H9 (cell line): ENCODE data around the gene DPP6. TPM values are rescaled to one million over a fixed set of nuclear protein-coding genes. Genes with fewer than 3 reads are reported as not detected.

Experiments used
- DNase-seq: peaks from one replicate; pipeline ENCODE4 v3.0.0-alpha.2; 2017
- H2AFZ ChIP-seq: one replicate; pipeline ENCODE4 v1.6.1; 2013; ENCODE audit warnings: mild to moderate bottlenecking, low read length, control low read depth, moderate library complexity
- H2AK5ac ChIP-seq: 2 replicates; pipeline ENCODE4 v1.6.1; 2013; ENCODE audit warnings: low read length, control low read depth, mixed read lengths; ENCODE audit not compliant: insufficient read length
- H2BK120ac ChIP-seq: one replicate; pipeline ENCODE4 v1.6.1; 2013; ENCODE audit warnings: low read depth, mild to moderate bottlenecking, low read length, control low read depth, inconsistent platforms; ENCODE audit not compliant: poor library complexity, severe bottlenecking
- H2BK12ac ChIP-seq: 2 replicates; pipeline ENCODE4 v1.6.1; 2013; ENCODE audit warnings: low read length, control low read depth, mixed read lengths, low read depth; ENCODE audit not compliant: insufficient read length
- H2BK15ac ChIP-seq: 2 replicates; pipeline ENCODE4 v1.6.1; 2013; ENCODE audit warnings: low read depth, low read length, control low read depth
- H2BK20ac ChIP-seq: one replicate; pipeline ENCODE4 v1.6.1; 2013; ENCODE audit warnings: low read depth, mild to moderate bottlenecking, low read length, control low read depth, inconsistent platforms; ENCODE audit not compliant: poor library complexity, severe bottlenecking
- H2BK5ac ChIP-seq: 2 replicates; pipeline ENCODE4 v1.6.1; 2013; ENCODE audit warnings: low read length, control low read depth, mixed read lengths; ENCODE audit not compliant: insufficient read length
- H3K14ac ChIP-seq: 2 replicates; pipeline ENCODE4 v1.6.1; 2013; ENCODE audit warnings: low read length, control low read depth; ENCODE audit not compliant: insufficient read depth
- H3K18ac ChIP-seq: 2 replicates; pipeline ENCODE4 v1.6.1; 2013; ENCODE audit warnings: low read depth, mild to moderate bottlenecking, mixed read lengths, low read length, control low read depth; ENCODE audit not compliant: insufficient read length
- H3K23ac ChIP-seq: 2 replicates; pipeline ENCODE4 v1.6.1; 2013; ENCODE audit warnings: low read length, control low read depth, mixed read lengths, low read depth; ENCODE audit not compliant: insufficient read length
- H3K23me2 ChIP-seq: 2 replicates; pipeline ENCODE4 v1.6.1; 2013; ENCODE audit warnings: low read depth, mild to moderate bottlenecking, mixed read lengths, low read length, control low read depth; ENCODE audit not compliant: insufficient read length, poor library complexity, severe bottlenecking
- H3K27ac ChIP-seq: 2 replicates; pipeline ENCODE4 v1.5.1; 2013; ENCODE audit warnings: low read length, control low read depth, mixed read lengths, low read depth; ENCODE audit not compliant: insufficient read length
- H3K27me3 ChIP-seq: 2 replicates; pipeline ENCODE4 v1.6.1; 2013; ENCODE audit warnings: low read length, control low read depth, inconsistent platforms; ENCODE audit not compliant: insufficient read depth
- H3K4ac ChIP-seq: 2 replicates; pipeline ENCODE4 v1.6.1; 2013; ENCODE audit warnings: low read depth, mild to moderate bottlenecking, control low read depth, inconsistent platforms, low read length, moderate library complexity
- H3K4me1 ChIP-seq: 2 replicates; pipeline ENCODE4 v1.6.1; 2013; ENCODE audit warnings: low read length, control low read depth, inconsistent platforms; ENCODE audit not compliant: insufficient read depth
- H3K4me2 ChIP-seq: 2 replicates; pipeline ENCODE4 v1.6.1; 2013; ENCODE audit warnings: low read length, control low read depth, mixed read lengths; ENCODE audit not compliant: insufficient read length, insufficient read depth
- H3K56ac ChIP-seq: 2 replicates; pipeline ENCODE4 v1.6.1; 2013; ENCODE audit warnings: low read depth, mild to moderate bottlenecking, mixed read lengths, low read length, control low read depth; ENCODE audit not compliant: insufficient read length
- H3K79me1 ChIP-seq: 2 replicates; pipeline ENCODE4 v1.6.1; 2013; ENCODE audit warnings: low read depth, mild to moderate bottlenecking, moderate library complexity, low read length, control low read depth, inconsistent platforms; ENCODE audit not compliant: insufficient read depth, poor library complexity, severe bottlenecking
- H3K79me2 ChIP-seq: 2 replicates; pipeline ENCODE4 v1.6.1; 2013; ENCODE audit warnings: low read length, control low read depth, inconsistent platforms; ENCODE audit not compliant: insufficient read depth
- H3K9ac ChIP-seq: 2 replicates; pipeline ENCODE4 v1.6.1; 2013; ENCODE audit warnings: low read length, control low read depth, mixed read lengths; ENCODE audit not compliant: insufficient read length; ENCODE audit errors: extremely low read depth
- H3K9me3 ChIP-seq: one replicate; pipeline ENCODE4 v1.6.1; 2013; ENCODE audit warnings: low read depth, low read length, inconsistent platforms; ENCODE audit not compliant: control insufficient read depth
- H3T11ph ChIP-seq: one replicate; pipeline ENCODE4 v1.6.1; 2013; ENCODE audit warnings: mild to moderate bottlenecking, low read length, control low read depth, inconsistent platforms
- H4K20me1 ChIP-seq: one replicate; pipeline ENCODE4 v1.6.1; 2013; ENCODE audit not compliant: control insufficient read depth, insufficient read length, insufficient read depth
- H4K5ac ChIP-seq: 2 replicates; pipeline ENCODE4 v1.6.1; 2013; ENCODE audit warnings: low read depth, mild to moderate bottlenecking, mixed read lengths, low read length, control low read depth; ENCODE audit not compliant: insufficient read length
- H4K8ac ChIP-seq: replicated peaks from 2 replicates; pipeline ENCODE4 v1.6.1; 2013; ENCODE audit warnings: low read length, control low read depth, mixed read lengths, low read depth; ENCODE audit not compliant: insufficient read length
- H4K91ac ChIP-seq: 2 replicates; pipeline ENCODE4 v1.6.1; 2013; ENCODE audit warnings: low read depth, mild to moderate bottlenecking, moderate library complexity, mixed read lengths, low read length, control low read depth; ENCODE audit not compliant: insufficient read length
- H3K27ac Mint-ChIP-seq, 3 experiments: 2 replicates in 2 of 3; 3 replicates in 1 of 3; pipeline ENCODE4 v1.8.0; 2020 to 2021; ENCODE audit warnings: mixed read lengths in 3 of 3, mild to moderate bottlenecking in 1 of 3, moderate library complexity in 1 of 3
- H3K27me3 Mint-ChIP-seq: 2 replicates; pipeline ENCODE4 v1.8.0; 2021; ENCODE audit warnings: low read depth, mild to moderate bottlenecking, moderate library complexity, mixed read lengths
- H3K36me3 Mint-ChIP-seq, 3 experiments: 2 replicates in 2 of 3; 3 replicates in 1 of 3; pipeline ENCODE4 v1.8.0; 2020 to 2021; ENCODE audit warnings: low read depth in 3 of 3, mixed read lengths in 3 of 3; ENCODE audit not compliant: insufficient read depth in 1 of 3
- H3K4me1 Mint-ChIP-seq, 2 experiments: 2 replicates each; pipeline ENCODE4 v1.8.0; 2020; ENCODE audit warnings: mixed read lengths in 2 of 2
- H3K4me3 Mint-ChIP-seq, 2 experiments: 2 replicates in 1 of 2; 3 replicates in 1 of 2; pipeline ENCODE4 v1.8.0; 2020 to 2021; ENCODE audit warnings: mild to moderate bottlenecking in 2 of 2, mixed read lengths in 2 of 2, moderate library complexity in 1 of 2
- H3K9me3 Mint-ChIP-seq, 2 experiments: 2 replicates in 1 of 2; 3 replicates in 1 of 2; pipeline ENCODE4 v1.8.0; 2020; ENCODE audit warnings: mild to moderate bottlenecking in 2 of 2, mixed read lengths in 2 of 2, moderate library complexity in 1 of 2
- WGBS: extraction: QIAGEN DNeasy Blood & Tissue Kit; methylation state at CpG from one replicate; pipeline ENCODE4 v1.1.7; 2013; ENCODE audit warnings: missing lambda C conversion rate, low lambda C conversion rate, mixed read lengths; ENCODE audit not compliant: insufficient read length; ENCODE audit errors: extremely low coverage; 5-methylcytosine and 5-hydroxymethylcytosine counted together
- total RNA-seq: library from RNA; stranded (reverse); gene quantifications from 2 replicates; pipeline ENCODE4 v1.2.1, GENCODE V29; 2021
- TF ChIP-seq, protein P1 (sequence below): fragments of 200-600 bp; sonication (generic); conservative IDR thresholded peaks from 3 replicates; pipeline ENCODE4 v1.8.0; 2021; ENCODE audit warnings: antibody characterized with exemption, mild to moderate bottlenecking

Gene DPP6
- total RNA-seq, 1 experiment from 2014 or later = 4.5 TPM

DNA sequence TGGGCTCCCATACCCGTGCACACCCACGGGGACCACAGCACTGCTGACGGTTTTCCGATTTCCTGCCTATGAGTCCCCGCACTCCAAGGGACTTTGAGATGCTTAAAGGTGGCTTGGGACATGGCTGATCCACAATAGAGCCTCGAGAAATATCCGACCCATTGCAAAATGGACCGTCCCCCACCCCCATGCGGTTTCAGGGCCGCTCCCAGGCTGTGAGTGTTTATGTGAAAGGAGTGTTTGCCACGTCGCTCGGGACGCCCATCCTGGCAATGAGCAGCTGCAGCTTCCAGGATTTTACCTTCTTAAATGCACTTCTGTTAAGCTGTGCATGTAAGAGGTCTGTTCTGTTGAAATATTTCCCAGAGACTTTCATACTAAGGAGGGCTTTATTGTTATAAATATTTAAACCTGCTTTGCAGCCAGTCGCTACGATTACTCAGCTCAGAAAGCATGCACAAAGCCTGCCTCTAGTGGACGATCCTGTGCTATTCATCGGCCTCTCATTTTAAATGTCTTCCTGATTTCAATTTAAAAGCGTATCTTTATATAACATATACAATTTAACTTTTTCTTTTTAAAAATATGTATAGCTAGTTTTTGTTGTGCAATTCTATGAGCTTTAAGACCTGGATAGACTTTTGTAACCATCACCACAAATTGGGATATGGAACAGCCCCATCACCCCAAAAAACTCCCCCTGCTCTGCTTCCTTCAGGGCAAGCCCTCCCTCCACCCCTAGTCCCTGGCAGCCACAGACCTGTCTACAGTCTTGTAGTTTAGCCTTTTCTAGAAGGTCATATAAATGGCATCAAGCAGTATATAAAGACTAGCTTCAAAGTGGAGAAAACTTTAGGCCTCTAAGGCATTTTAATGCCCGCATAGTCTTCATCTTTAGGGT, 532.4 kb downstream of the DPP6 start:
- no peaks in the 10 kb centered on the region for H3K79me1 ChIP-seq
- no peaks in the 10 kb centered on the region; a peak in 1 of 7 replicates for H3K36me3 Mint-ChIP-seq
- no peak overlapping the region for H3K4ac ChIP-seq
- H3K9me3 ChIP-seq = no peaks in the 10 kb centered on the region
- H3K27me3 Mint-ChIP-seq = peaks cover 5% of the 10 kb centered on the region
- no peaks in the 10 kb centered on the region for H4K20me1 ChIP-seq
- no peak overlapping the region for H4K91ac ChIP-seq
- no peak overlapping the region for H2AK5ac ChIP-seq
- TF ChIP-seq, protein P1, sequence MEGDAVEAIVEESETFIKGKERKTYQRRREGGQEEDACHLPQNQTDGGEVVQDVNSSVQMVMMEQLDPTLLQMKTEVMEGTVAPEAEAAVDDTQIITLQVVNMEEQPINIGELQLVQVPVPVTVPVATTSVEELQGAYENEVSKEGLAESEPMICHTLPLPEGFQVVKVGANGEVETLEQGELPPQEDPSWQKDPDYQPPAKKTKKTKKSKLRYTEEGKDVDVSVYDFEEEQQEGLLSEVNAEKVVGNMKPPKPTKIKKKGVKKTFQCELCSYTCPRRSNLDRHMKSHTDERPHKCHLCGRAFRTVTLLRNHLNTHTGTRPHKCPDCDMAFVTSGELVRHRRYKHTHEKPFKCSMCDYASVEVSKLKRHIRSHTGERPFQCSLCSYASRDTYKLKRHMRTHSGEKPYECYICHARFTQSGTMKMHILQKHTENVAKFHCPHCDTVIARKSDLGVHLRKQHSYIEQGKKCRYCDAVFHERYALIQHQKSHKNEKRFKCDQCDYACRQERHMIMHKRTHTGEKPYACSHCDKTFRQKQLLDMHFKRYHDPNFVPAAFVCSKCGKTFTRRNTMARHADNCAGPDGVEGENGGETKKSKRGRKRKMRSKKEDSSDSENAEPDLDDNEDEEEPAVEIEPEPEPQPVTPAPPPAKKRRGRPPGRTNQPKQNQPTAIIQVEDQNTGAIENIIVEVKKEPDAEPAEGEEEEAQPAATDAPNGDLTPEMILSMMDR = peak; percentile 81
- no peak overlapping the region for H2BK12ac ChIP-seq
- no CpG with 5 or more reads among the region's 20 CpGs for WGBS
- H2BK120ac ChIP-seq = no peak overlapping the region
- H3K4me1 Mint-ChIP-seq = peaks cover 3 to 12% of the 10 kb centered on the region in 2 experiments
- H3K18ac ChIP-seq = peak overlapping the region; percentile 13
- H3K27ac ChIP-seq = no peak overlapping the region
- H3K23ac ChIP-seq = no peak overlapping the region
- H3K27ac Mint-ChIP-seq = peak overlapping the region in 2 of 3 experiments; percentile 66 to 71; a peak in 2 of 7 replicates
- no peaks in the 10 kb centered on the region for H3K9me3 Mint-ChIP-seq
- no peak overlapping the region for H2AFZ ChIP-seq
- no peak overlapping the region for H2BK15ac ChIP-seq
- no peak for DNase-seq
- H3K4me1 ChIP-seq = peaks cover 3% of the 10 kb centered on the region; the same call in 1 of the 2 replicates
- H3K14ac ChIP-seq = peak overlapping the region; percentile 37; the same call in 1 of the 2 replicates
- no peak overlapping the region for H3T11ph ChIP-seq
- H3K4me3 Mint-ChIP-seq = no peak overlapping the region
- no peak overlapping the region for H3K4me2 ChIP-seq
- H3K79me2 ChIP-seq = no peaks in the 10 kb centered on the region
- no peaks in the 10 kb centered on the region for H3K27me3 ChIP-seq
- no peak overlapping the region for H3K9ac ChIP-seq
- H2BK20ac ChIP-seq = no peak overlapping the region
- no peak overlapping the region for H2BK5ac ChIP-seq
- no peak overlapping the region for H3K56ac ChIP-seq
- H4K5ac ChIP-seq = peak overlapping the region; percentile 9
- no peaks in the 10 kb centered on the region for H3K23me2 ChIP-seq
- no peak overlapping the region for H4K8ac ChIP-seq
